ENCODE results near the gene TMEM88. TPM values are rescaled to one million over a fixed set of nuclear protein-coding genes. Genes with fewer than 3 reads are reported as not detected.

The TMEM88 gene
- total and polyA plus RNA-seq, 5 donors, result 9.0 to 74.5 (median 17.1) TPM

DNA sequence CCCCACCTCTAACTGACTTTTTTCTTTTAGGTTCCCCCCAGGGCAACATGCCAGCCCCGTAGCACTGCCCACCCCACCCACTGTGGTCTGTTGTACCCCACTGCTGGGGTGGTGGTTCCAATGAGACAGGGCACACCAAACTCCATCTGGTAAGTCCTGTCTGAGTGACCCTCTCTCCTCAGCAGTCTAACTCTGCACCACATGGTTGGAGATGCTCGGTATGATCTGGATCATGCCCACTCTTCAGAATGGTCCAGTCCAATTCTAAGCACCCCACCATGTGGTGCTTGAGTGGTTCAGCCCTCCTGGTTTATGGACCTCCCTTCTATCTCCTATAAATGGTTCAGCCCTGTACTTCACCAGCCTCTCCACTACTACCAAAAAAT is 15.0 kb upstream of the TMEM88 start:
- H3K4me1 ChIP-seq (ENCODE audit: control insufficient read depth, insufficient read depth, low read length), result peaks cover 12% of the 10 kb centered on the region
- intact Hi-C loops (cut with DNase I), result loop anchor here in 1 of 4 donors (10.0 kb wide), 1 partner anchor 305 kb away; no protein-coding TSS in a partner anchor

DNA sequence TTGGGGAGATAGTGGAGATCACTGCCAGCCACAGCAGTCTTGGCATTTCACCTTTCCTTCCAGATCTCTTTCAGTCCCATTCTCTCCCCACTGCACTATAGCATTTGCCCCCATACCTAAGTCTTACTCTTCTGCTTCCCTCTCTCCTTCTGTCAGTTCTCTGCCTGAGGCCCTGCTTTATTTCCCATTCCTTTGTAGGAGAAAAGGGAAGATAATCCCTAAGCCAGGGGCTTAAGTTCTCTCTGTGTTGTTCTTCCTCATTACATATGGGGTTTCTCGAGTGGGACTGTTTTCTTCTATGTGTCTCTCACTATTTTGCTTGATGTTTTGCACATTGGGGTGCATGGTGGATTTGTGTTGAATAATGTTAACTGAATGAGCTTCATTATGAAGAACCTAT is 14.4 kb upstream of the TMEM88 start:
- intact Hi-C loops (cut with DNase I), result loop anchor here in 1 of 4 donors (10.0 kb wide), 1 partner anchor 304 kb away; no protein-coding TSS in a partner anchor
- Histone ChIP-seq H3K27me3 (ENCODE audit: control insufficient read depth, insufficient read depth) (no peaks in the 10 kb centered on the region), H3K9me3 (ENCODE audit: control insufficient read depth, low read length) (no peaks in the 10 kb centered on the region), H3K27ac (ENCODE audit: low read length) (no peak overlapping the region), H3K4me1 (ENCODE audit: control insufficient read depth, insufficient read depth, low read length) (peaks cover 12% of the 10 kb centered on the region), H3K4me3 (ENCODE audit: low read length) (no peak overlapping the region)
- 54% methylated on average over 1 of the region's 1 CpG for WGBS
- ATAC-seq (no peak), DNase-seq (no peak)

More for the DNA sequence above, 15.0 kb upstream of the TMEM88 start:
- DNase-seq (no peak), ATAC-seq (no peak)
- 42% methylated on average over 2 of the region's 2 CpGs for WGBS
- Histone ChIP-seq H3K27me3 (ENCODE audit: control insufficient read depth, insufficient read depth) (no peaks in the 10 kb centered on the region), H3K9me3 (ENCODE audit: control insufficient read depth, low read length) (no peaks in the 10 kb centered on the region), H3K27ac (ENCODE audit: low read length) (no peak overlapping the region), H3K4me3 (ENCODE audit: low read length) (no peak overlapping the region)

DNA sequence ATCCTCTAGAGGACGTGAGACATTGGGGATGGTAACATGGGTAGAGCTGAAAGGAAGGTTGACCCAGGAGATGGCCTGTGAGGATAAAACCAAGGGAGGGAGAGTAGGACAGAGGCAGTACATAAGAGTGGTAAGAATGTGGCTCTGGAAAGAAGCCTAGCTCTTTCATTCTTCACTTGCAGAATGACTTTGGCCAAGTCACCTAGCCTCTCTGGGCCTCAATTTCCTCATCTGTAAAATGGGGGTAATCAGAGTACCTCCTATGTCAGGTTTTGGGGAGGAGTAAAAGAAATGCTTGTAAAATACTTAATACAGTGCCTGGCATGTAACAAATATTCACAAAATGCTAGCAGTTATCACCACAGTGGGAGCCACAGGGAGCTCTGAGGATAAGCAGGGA is 14.0 kb upstream of the TMEM88 start:
- Histone ChIP-seq H3K27me3 (ENCODE audit: control insufficient read depth, insufficient read depth) (no peaks in the 10 kb centered on the region), H3K4me3 (ENCODE audit: low read length) (no peak overlapping the region), H3K4me1 (ENCODE audit: control insufficient read depth, insufficient read depth, low read length) (peaks cover 12% of the 10 kb centered on the region), H3K9me3 (ENCODE audit: control insufficient read depth, low read length) (no peaks in the 10 kb centered on the region), H3K27ac (ENCODE audit: low read length) (peak overlapping the region; percentile 90)
- ATAC-seq (no peak), DNase-seq (no peak)
- 78% methylated on average over 1 of the region's 1 CpG for WGBS
- intact Hi-C loops (cut with DNase I), result loop anchor here in 1 of 4 donors (10.0 kb wide), 1 partner anchor 304 kb away; no protein-coding TSS in a partner anchor

DNA sequence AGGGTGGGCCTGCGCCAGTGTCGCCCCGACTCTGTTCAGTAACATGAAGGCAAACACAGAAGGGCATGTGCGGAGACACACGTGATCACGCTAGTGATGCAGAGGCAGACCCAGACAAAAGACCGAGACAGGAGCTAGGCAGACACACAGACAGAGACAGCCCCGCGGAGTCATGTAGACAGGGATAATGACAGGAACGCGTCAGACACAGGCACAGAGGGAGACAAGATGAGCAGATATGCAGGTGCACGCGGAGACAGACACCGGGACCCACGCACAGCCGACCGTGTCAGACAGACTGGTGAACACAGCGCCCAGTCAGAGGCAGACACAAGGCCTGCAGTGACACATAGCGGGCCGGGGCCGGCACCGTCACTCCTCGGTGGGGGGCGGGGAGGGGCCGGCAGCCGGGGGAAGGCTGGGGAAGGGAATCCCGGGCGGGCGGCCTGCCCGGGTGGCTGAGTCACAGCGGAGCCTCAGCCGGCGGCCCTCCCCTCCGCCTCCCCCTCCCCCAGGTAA is 13.4 kb upstream of the TMEM88 start:
- H3K4me1 ChIP-seq (ENCODE audit: control insufficient read depth, insufficient read depth, low read length), result peaks cover 12% of the 10 kb centered on the region
- no peaks in the 10 kb centered on the region for H3K27me3 ChIP-seq (ENCODE audit: control insufficient read depth, insufficient read depth)
- 2% methylated on average over 34 of the region's 34 CpGs for WGBS
- intact Hi-C loops (cut with DNase I), result loop anchor here in 1 of 4 donors (10.0 kb wide), 1 partner anchor 303 kb away; no protein-coding TSS in a partner anchor
- peak overlapping the region; percentile 97 for H3K27ac ChIP-seq (ENCODE audit: low read length)
- peak overlapping the region; percentile 67 for H3K4me3 ChIP-seq (ENCODE audit: low read length)
- DNase-seq, result peak; percentile 94 to 96 (median 95)
- no peaks in the 10 kb centered on the region for H3K9me3 ChIP-seq (ENCODE audit: control insufficient read depth, low read length)
- ATAC-seq, result peak; percentile 58 to 68

DNA sequence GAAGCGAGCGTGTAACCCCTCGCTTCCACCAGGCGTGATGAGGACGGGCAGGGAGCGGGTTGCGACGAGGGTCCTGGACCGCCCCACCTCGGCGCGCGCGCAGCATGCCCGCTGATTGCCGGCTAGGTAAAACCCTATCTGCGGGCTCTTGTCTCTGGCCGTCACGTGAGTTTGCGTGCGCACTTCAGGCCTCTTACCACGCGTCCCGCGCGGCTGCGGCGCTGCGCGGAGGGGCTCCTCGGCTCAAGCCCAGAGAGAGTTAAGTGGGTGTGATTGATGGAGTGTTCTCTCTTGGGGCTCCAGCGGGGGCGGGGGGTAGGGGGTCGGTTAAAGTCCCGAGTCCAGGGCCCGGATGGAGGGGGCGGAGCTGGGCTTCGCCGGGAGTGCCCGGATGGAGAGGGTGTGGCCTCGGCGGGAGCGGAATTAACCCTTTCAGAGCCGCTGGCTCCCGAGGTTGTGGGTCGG is 12.9 kb upstream of the TMEM88 start:
- intact Hi-C loops (cut with DNase I), result loop anchor here in 1 of 4 donors (10.0 kb wide), 1 partner anchor 303 kb away; no protein-coding TSS in a partner anchor
- H3K9me3 ChIP-seq (ENCODE audit: control insufficient read depth, low read length), result no peaks in the 10 kb centered on the region
- peak overlapping the region; percentile 97 for H3K27ac ChIP-seq (ENCODE audit: low read length)
- peak; percentile 81 for ATAC-seq
- H3K27me3 ChIP-seq (ENCODE audit: control insufficient read depth, insufficient read depth), result no peaks in the 10 kb centered on the region
- peak; percentile 93 to 97 (median 97) for DNase-seq
- peaks cover 11% of the 10 kb centered on the region for H3K4me1 ChIP-seq (ENCODE audit: control insufficient read depth, insufficient read depth, low read length)
- under 1% methylated on average over 46 of the region's 46 CpGs for WGBS
- peak overlapping the region; percentile 67 for H3K4me3 ChIP-seq (ENCODE audit: low read length)

DNA sequence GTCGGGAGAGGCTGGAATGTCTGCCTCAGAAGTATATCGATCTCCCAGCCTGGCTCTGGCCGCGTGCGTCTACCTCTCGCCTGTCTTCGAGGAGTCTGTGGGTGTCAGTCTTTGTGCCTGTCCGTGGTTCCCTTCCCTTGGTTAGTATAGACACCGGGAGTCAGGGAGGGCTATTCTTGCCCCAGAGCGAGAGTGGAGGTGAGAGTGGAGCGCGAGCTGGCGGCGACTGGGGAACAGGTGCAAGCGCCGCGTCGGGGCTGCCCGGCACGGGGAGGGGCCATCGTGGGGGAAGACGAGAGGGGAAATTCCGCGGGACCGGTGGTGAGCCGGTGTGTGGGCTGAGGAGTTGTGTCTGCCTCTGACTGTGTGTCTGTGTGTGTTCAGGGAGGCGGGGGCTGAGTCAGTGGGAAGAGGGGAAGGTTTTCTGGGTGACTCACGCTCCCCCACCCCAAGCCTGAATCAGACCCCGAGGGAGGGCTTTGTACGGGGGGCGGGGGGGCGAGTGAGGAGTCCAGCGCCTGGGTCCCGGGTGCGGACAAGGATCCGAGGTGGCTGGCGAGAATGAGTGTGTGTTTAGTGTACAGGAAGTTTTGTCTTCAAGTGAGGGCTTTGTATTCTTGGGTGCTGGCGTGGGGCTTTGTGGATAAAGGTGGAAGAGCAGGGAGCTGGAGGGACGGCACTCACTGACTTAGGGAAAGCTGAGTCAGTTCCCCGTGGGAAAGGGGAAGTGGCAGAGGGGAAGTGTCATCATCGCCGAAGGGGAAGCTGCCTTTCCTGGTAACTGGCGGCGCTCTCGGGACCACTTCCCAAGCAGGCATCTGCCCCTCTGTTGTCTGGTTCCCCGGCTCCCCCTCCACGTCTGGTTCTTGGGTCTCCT is 12.2 kb upstream of the TMEM88 start:
- Histone ChIP-seq H3K4me1 (ENCODE audit: control insufficient read depth, insufficient read depth, low read length) (peaks cover 7% of the 10 kb centered on the region), H3K9me3 (ENCODE audit: control insufficient read depth, low read length) (no peaks in the 10 kb centered on the region), H3K27me3 (ENCODE audit: control insufficient read depth, insufficient read depth) (no peaks in the 10 kb centered on the region), H3K4me3 (ENCODE audit: low read length) (peak overlapping the region; percentile 67), H3K27ac (ENCODE audit: low read length) (peak overlapping the region; percentile 97)
- ATAC-seq, result peak; percentile 4 to 45
- WGBS, result under 1% methylated on average over 47 of the region's 47 CpGs
- DNase-seq, result peak; percentile 87 to 88 (median 88)
- intact Hi-C loops (cut with DNase I), result loop anchor here in 1 of 4 donors (10.0 kb wide), 1 partner anchor 302 kb away; no protein-coding TSS in a partner anchor

DNA sequence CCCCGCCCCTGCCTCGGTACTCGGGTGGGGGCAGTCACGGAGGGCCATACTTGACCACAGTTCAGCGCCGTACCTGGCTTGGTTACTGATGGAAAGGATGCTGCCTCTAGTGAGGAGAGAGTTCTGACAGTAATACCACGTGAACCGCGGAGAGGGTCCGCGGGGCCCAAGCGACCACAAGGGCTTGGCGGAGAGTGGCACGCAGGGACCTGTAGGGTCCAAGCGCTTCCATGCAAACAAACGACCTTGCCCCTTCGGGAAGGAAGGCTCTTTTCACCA is 11.7 kb upstream of the TMEM88 start:
- no peak for ATAC-seq
- Histone ChIP-seq H3K4me1 (ENCODE audit: control insufficient read depth, insufficient read depth, low read length) (peaks cover 7% of the 10 kb centered on the region), H3K9me3 (ENCODE audit: control insufficient read depth, low read length) (no peaks in the 10 kb centered on the region), H3K4me3 (ENCODE audit: low read length) (peak overlapping the region; percentile 67), H3K27me3 (ENCODE audit: control insufficient read depth, insufficient read depth) (no peaks in the 10 kb centered on the region), H3K27ac (ENCODE audit: low read length) (peak overlapping the region; percentile 97)
- intact Hi-C loops (cut with DNase I), result loop anchor here in 1 of 4 donors (10.0 kb wide), 1 partner anchor 302 kb away; no protein-coding TSS in a partner anchor
- no peak for DNase-seq
- 0% methylated on average over 17 of the region's 17 CpGs for WGBS

DNA sequence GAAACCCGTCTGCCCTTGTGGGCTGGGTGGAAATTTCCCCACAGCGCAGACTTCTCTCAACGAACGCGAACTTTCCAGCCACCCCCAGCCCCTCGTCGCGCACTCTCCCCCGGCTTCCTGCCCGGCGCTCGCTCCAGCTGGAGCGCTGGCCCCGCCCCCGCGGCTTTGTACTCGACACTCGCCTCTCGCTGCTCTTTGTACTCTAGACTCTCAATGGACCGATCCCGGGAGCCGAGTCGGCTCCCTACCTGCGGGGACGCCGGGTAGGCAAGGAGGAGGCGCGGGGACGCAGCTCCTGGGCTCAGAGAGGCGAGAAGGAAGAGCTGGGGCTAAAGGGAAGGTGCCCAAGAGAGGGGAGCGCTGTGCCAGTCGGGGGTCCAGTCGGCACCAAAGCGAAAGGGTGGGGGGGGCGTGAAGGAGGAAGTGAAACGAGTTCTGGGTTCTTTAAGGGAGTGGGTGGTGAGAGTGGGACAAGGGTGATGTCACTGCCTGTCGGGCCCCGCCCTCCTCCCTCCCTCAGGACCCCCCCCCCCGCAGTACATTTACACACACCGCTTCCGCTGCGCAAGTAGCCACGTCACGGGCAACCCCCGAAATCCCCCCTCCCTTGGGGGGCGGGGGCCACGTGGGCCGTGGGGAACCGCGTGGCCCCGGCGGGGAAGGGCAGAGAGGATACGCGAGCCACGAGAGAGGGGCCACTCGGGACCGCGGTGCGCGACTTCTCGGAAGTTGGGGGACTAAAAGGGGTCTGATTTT is 11.2 kb upstream of the TMEM88 start:
- peak overlapping the region; percentile 67 for H3K4me3 ChIP-seq (ENCODE audit: low read length)
- no peaks in the 10 kb centered on the region for H3K27me3 ChIP-seq (ENCODE audit: control insufficient read depth, insufficient read depth)
- H3K27ac ChIP-seq (ENCODE audit: low read length), result peak overlapping the region; percentile 97
- peaks cover 6% of the 10 kb centered on the region for H3K4me1 ChIP-seq (ENCODE audit: control insufficient read depth, insufficient read depth, low read length)
- under 1% methylated on average over 61 of the region's 61 CpGs for WGBS
- ATAC-seq, result peak; percentile 16 to 58
- no peaks in the 10 kb centered on the region for H3K9me3 ChIP-seq (ENCODE audit: control insufficient read depth, low read length)
- intact Hi-C loops (cut with DNase I), result loop anchor here in 1 of 4 donors (10.0 kb wide), 1 partner anchor 301 kb away; no protein-coding TSS in a partner anchor
- peak; percentile 85 to 93 (median 92) for DNase-seq

DNA sequence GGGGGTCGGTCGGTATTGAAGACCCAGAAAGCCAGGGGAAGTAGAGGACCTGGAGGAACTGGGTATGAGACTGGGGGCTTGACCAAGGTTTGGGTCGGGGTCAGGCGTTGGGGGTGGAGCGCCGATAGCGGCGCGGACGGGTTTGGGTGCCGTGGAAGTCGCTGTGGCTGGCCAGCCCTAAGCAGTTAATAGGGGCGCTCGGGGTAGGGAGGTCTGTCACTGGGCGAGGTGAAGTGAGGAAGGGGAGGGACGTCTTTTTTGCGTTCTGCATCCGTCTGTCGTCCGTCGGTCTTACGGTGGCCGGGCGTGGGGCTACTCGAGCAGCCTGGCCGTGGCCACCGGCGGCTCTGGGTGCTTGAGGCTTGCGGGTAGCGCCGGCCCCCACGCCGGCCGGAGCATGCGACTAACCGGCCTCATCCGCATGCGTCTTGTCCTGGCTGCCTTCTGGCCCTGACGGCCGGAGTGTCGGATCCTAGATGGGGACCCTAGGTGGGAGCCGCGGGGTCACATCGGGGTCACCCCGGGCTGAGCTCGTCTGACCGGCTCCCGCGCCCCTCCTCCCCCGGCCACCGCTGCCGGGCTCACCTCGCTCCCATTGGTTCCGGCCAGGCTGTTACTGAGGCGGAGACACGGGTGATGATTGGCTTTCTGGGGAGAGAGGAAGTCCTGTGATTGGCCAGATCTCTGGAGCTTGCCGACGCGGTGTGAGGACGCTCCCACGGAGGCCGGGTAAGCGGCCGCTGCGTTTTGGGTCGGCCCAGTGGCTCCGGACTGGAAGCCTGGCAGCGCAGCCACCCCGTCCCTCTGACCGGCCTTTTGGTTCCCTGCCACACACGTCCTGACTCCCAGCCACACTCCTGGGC is 10.3 kb upstream of the TMEM88 start:
- peak overlapping the region; percentile 67 for H3K4me3 ChIP-seq (ENCODE audit: low read length)
- DNase-seq, result peak; percentile 93 to 95 (median 95)
- peak overlapping the region; percentile 53 for H3K27ac ChIP-seq (ENCODE audit: low read length)
- peaks cover 5% of the 10 kb centered on the region for H3K4me1 ChIP-seq (ENCODE audit: control insufficient read depth, insufficient read depth, low read length)
- H3K9me3 ChIP-seq (ENCODE audit: control insufficient read depth, low read length), result no peaks in the 10 kb centered on the region
- under 1% methylated on average over 71 of the region's 71 CpGs for WGBS
- H3K27me3 ChIP-seq (ENCODE audit: control insufficient read depth, insufficient read depth), result no peaks in the 10 kb centered on the region
- intact Hi-C loops (cut with DNase I), result loop anchor here in 1 of 4 donors (10.0 kb wide), 1 partner anchor 300 kb away; no protein-coding TSS in a partner anchor
- peak; percentile 73 to 82 for ATAC-seq

Data from right cardiac atrium (tissue), 5 donors.